Transverse colon (tissue), 4 donors: Measurements from ENCODE around the gene TOM1L2.

Experiments used
- POLR2AphosphoS5 ChIP-seq, 3 donors: sonication (generic); formaldehyde crosslinking; IDR thresholded peaks; one replicate each; pipeline ENCODE4 v1.6.1; 2016; ENCODE audit warnings: antibody characterized with exemption in 3 of 3
- TF ChIP-seq, protein P1 (sequence below), 5 experiments: fragments of 200-600 bp in 3 of 5; fragments of 450-650 bp in 2 of 5; sonication (generic) in 3 of 5; IDR thresholded peaks; 1 replicate in 2 of 5; 2 replicates in 3 of 5; pipeline ENCODE4 v1.5.1; 2016 to 2017; ENCODE audit warnings: antibody characterized with exemption in 5 of 5, inconsistent platforms in 3 of 5, mild to moderate bottlenecking in 2 of 5, moderate library complexity in 1 of 5

DNA sequence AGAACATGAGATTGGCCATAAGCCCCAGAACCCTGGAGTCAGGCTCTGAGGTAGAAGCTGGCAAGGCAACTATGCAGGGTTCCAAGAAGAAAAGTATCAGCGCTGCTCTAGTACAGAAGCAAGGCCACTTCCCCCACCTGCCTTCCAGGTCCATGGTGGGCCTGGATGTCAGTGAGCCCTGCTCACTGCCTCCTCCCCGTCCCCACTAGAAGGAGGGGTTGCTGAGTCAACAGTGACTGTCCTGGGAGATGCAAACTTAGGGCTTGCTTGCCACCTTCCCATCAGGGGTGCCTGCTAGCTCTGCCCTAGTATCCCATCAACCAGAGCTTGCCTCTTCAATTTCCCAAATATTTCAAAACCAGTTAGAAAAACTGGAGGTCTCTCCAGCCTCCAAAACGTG lies 105.8 kb downstream of the TOM1L2 start:
- TF ChIP-seq, protein P1, sequence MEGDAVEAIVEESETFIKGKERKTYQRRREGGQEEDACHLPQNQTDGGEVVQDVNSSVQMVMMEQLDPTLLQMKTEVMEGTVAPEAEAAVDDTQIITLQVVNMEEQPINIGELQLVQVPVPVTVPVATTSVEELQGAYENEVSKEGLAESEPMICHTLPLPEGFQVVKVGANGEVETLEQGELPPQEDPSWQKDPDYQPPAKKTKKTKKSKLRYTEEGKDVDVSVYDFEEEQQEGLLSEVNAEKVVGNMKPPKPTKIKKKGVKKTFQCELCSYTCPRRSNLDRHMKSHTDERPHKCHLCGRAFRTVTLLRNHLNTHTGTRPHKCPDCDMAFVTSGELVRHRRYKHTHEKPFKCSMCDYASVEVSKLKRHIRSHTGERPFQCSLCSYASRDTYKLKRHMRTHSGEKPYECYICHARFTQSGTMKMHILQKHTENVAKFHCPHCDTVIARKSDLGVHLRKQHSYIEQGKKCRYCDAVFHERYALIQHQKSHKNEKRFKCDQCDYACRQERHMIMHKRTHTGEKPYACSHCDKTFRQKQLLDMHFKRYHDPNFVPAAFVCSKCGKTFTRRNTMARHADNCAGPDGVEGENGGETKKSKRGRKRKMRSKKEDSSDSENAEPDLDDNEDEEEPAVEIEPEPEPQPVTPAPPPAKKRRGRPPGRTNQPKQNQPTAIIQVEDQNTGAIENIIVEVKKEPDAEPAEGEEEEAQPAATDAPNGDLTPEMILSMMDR (IDR thresholded peaks at IDR 0.05): no peak
- no peak for TF ChIP-seq POLR2AphosphoS5 (IDR thresholded peaks at IDR 0.05)
